Mesenchymal stem cell (in vitro differentiated cells and primary cell): ENCODE data around the gene RGL3.

Source experiments
- DNase-seq: peaks from one replicate; pipeline ENCODE4 v3.0.0-alpha.2; 2013
- H2AFZ ChIP-seq: one replicate; pipeline ENCODE4 v1.6.1; 2013; ENCODE audit warnings: low read depth, mild to moderate bottlenecking, control low read depth, inconsistent platforms, low read length, moderate library complexity
- H2AK5ac ChIP-seq: 2 replicates; pipeline ENCODE4 v1.6.1; 2013; ENCODE audit warnings: low read length, moderate library complexity, mild to moderate bottlenecking, inconsistent platforms; ENCODE audit not compliant: severe bottlenecking
- H2BK120ac ChIP-seq: one replicate; pipeline ENCODE4 v1.6.1; 2013; ENCODE audit warnings: low read depth, mild to moderate bottlenecking, inconsistent platforms, low read length, moderate library complexity
- H2BK12ac ChIP-seq, 2 experiments: one replicate each; pipeline ENCODE4 v1.6.1; 2013; ENCODE audit warnings: inconsistent platforms in 2 of 2, low read length in 2 of 2, mild to moderate bottlenecking in 2 of 2, moderate library complexity in 2 of 2, control low read depth in 1 of 2
- H2BK15ac ChIP-seq: one replicate; pipeline ENCODE4 v1.6.1; 2013; ENCODE audit warnings: mild to moderate bottlenecking, low read depth, inconsistent platforms; ENCODE audit not compliant: poor library complexity, severe bottlenecking
- H2BK5ac ChIP-seq: 2 replicates; pipeline ENCODE4 v1.6.1; 2013; ENCODE audit warnings: low read depth, mild to moderate bottlenecking, low read length, control low read depth, inconsistent platforms; ENCODE audit not compliant: poor library complexity, severe bottlenecking
- H3K14ac ChIP-seq, 2 experiments: one replicate each; pipeline ENCODE4 v1.6.1; 2013; ENCODE audit warnings: inconsistent platforms in 2 of 2, low read length in 2 of 2, control low read depth in 1 of 2, mild to moderate bottlenecking in 1 of 2, moderate library complexity in 1 of 2
- H3K18ac ChIP-seq, 2 experiments: one replicate each; pipeline ENCODE4 v1.6.1; 2013; ENCODE audit warnings: inconsistent platforms in 2 of 2, low read length in 2 of 2, control low read depth in 1 of 2, low read depth in 1 of 2, mild to moderate bottlenecking in 1 of 2
- H3K23ac ChIP-seq, 2 experiments: one replicate each; pipeline ENCODE4 v1.6.1; 2013; ENCODE audit warnings: inconsistent platforms in 2 of 2, low read length in 2 of 2, mild to moderate bottlenecking in 2 of 2, moderate library complexity in 2 of 2, control low read depth in 1 of 2
- H3K27ac ChIP-seq: 2 replicates; pipeline ENCODE4 v1.5.1; 2013; ENCODE audit warnings: mild to moderate bottlenecking, moderate library complexity, low read length, control low read depth, inconsistent platforms; ENCODE audit not compliant: poor library complexity, severe bottlenecking
- H3K27me3 ChIP-seq, 2 experiments: 2 replicates each; pipeline versions ENCODE4 v1.6.1 to v1.7.0; 2013; ENCODE audit warnings: low read length in 2 of 2, mild to moderate bottlenecking in 2 of 2, moderate library complexity in 2 of 2, control low read depth in 1 of 2, inconsistent platforms in 1 of 2; ENCODE audit not compliant: control insufficient read depth in 1 of 2, insufficient read depth in 1 of 2
- H3K36me3 ChIP-seq, 2 experiments: 2 replicates each; pipeline versions ENCODE4 v1.6.1 to v1.7.0; 2013; ENCODE audit warnings: low read length in 2 of 2, control low read depth in 1 of 2, inconsistent platforms in 1 of 2, low read depth in 1 of 2, mild to moderate bottlenecking in 1 of 2; ENCODE audit not compliant: insufficient read depth in 2 of 2, control insufficient read depth in 1 of 2
- H3K4ac ChIP-seq, 2 experiments: one replicate each; pipeline ENCODE4 v1.6.1; 2013; ENCODE audit warnings: inconsistent platforms in 2 of 2, low read length in 2 of 2, mild to moderate bottlenecking in 2 of 2, moderate library complexity in 2 of 2, control low read depth in 1 of 2, low read depth in 1 of 2
- H3K4me1 ChIP-seq: 2 replicates; pipeline ENCODE4 v1.6.1; 2013; ENCODE audit warnings: low read depth, low read length, control low read depth; ENCODE audit not compliant: control insufficient read depth, insufficient read depth
- H3K4me2 ChIP-seq: 2 replicates; pipeline ENCODE4 v1.6.1; 2013; ENCODE audit warnings: low read length, mild to moderate bottlenecking, inconsistent platforms; ENCODE audit not compliant: poor library complexity, severe bottlenecking
- H3K4me3 ChIP-seq, 2 experiments: 2 replicates each; pipeline versions ENCODE4 v1.5.1 to v1.7.0; 2013; ENCODE audit warnings: low read length in 2 of 2, mild to moderate bottlenecking in 2 of 2, control low read depth in 1 of 2, low read depth in 1 of 2; ENCODE audit not compliant: insufficient read depth in 1 of 2
- H3K79me1 ChIP-seq: replicated peaks from 2 replicates; pipeline ENCODE4 v1.6.1; 2013; ENCODE audit warnings: mild to moderate bottlenecking, control low read depth, low read length, inconsistent platforms; ENCODE audit not compliant: poor library complexity, severe bottlenecking
- H3K9ac ChIP-seq: 2 replicates; pipeline ENCODE4 v1.7.0; 2013; ENCODE audit warnings: mild to moderate bottlenecking, low read length, moderate library complexity
- H3K9me3 ChIP-seq: 2 replicates; pipeline ENCODE4 v1.7.0; 2013; ENCODE audit warnings: mild to moderate bottlenecking, low read length; ENCODE audit not compliant: control insufficient read depth
- H4K8ac ChIP-seq: one replicate; pipeline ENCODE4 v1.6.1; 2013; ENCODE audit warnings: inconsistent platforms, mild to moderate bottlenecking, low read length, moderate library complexity
- H4K91ac ChIP-seq: one replicate; pipeline ENCODE4 v1.6.1; 2013; ENCODE audit warnings: mild to moderate bottlenecking, low read length, inconsistent platforms
- WGBS: methylation state at CpG from one replicate; pipeline ENCODE4 v1.1.7; 2013; ENCODE audit warnings: mixed read lengths; 5-methylcytosine and 5-hydroxymethylcytosine counted together

Gene RGL3

GRCh38 chr19:11361771-11362731, 57.1 kb downstream of the RGL3 start:
- Histone ChIP-seq H3K4me2 (no peak overlapping the region), H4K91ac (peak overlapping the region; percentile 1), H3K27me3 (peaks cover 0 to 24% of the 10 kb centered on the region in 2 experiments), H2BK5ac (no peak overlapping the region), H3K4ac (no peak overlapping the region), H2BK120ac (no peak overlapping the region), H2BK12ac (no peak overlapping the region), H3K27ac (no peak overlapping the region), H3K4me3 (no peak overlapping the region), H3K23ac (no peak overlapping the region), H3K9me3 (no peaks in the 10 kb centered on the region), H3K18ac (no peak overlapping the region), H3K36me3 (peaks cover 56 to 69% of the 10 kb centered on the region in 2 experiments), H4K8ac (peak overlapping the region; percentile 33), H2AFZ (no peak overlapping the region), H3K9ac (no peak overlapping the region), H3K4me1 (peaks cover 9% of the 10 kb centered on the region), H2AK5ac (no peak overlapping the region), H3K79me1 (no peaks in the 10 kb centered on the region), H3K14ac (no peak overlapping the region), H2BK15ac (no peak overlapping the region)
- 37% methylated on average over 33 of the region's 35 CpGs for WGBS
- no peak for DNase-seq

GRCh38 chr19:11361037-11361770, 57.9 kb downstream of the RGL3 start:
- H3K18ac ChIP-seq = no peak overlapping the region
- no peak overlapping the region for H3K9ac ChIP-seq
- H3K4ac ChIP-seq = no peak overlapping the region
- no peak overlapping the region for H2BK12ac ChIP-seq
- no peak overlapping the region for H2BK5ac ChIP-seq
- H4K8ac ChIP-seq = no peak overlapping the region
- no peak overlapping the region for H4K91ac ChIP-seq
- H3K4me3 ChIP-seq = peak overlapping the region in 1 of 2 experiments; percentile 36
- H3K27ac ChIP-seq = no peak overlapping the region
- peaks cover 56 to 69% of the 10 kb centered on the region in 2 experiments for H3K36me3 ChIP-seq
- peaks cover 6% of the 10 kb centered on the region for H3K79me1 ChIP-seq
- no peak overlapping the region for H3K23ac ChIP-seq
- H3K14ac ChIP-seq = no peak overlapping the region
- H2BK120ac ChIP-seq = no peak overlapping the region
- H2AFZ ChIP-seq = no peak overlapping the region
- H3K4me2 ChIP-seq = no peak overlapping the region
- no peaks in the 10 kb centered on the region for H3K9me3 ChIP-seq
- no peak overlapping the region for H2BK15ac ChIP-seq
- peaks cover 14% of the 10 kb centered on the region for H3K4me1 ChIP-seq
- peaks cover 0 to 24% of the 10 kb centered on the region in 2 experiments for H3K27me3 ChIP-seq
- H2AK5ac ChIP-seq = no peak overlapping the region
- no peak for DNase-seq
- 27% methylated on average over 43 of the region's 43 CpGs for WGBS

DNA sequence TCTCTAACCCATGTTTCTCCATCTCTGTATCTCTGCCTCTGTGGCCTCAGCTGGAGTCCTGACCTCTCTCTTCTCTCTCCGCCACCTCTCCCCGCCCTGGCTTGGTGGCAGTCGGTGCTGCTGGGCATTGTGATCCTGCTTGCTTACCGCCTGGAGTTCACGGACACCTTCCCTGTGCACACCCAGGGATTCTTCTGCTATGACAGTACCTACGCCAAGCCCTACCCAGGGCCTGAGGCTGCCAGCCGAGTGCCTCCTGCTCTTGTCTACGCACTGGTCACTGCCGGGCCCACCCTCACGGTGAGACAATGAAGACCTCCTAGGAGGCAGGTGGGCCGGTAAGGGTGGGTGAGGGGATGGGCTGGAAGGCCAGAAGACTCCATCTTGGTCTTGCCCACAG, 59.7 kb downstream of the RGL3 start:
- WGBS = 92% methylated on average over 11 of the region's 11 CpGs
- no peak for DNase-seq
- Histone ChIP-seq H2BK120ac (no peak overlapping the region), H3K4me2 (no peak overlapping the region), H3K79me1 (peaks cover 6% of the 10 kb centered on the region), H3K27ac (no peak overlapping the region), H3K23ac (no peak overlapping the region), H2BK15ac (no peak overlapping the region), H3K4ac (no peak overlapping the region), H3K14ac (no peak overlapping the region), H4K91ac (no peak overlapping the region), H2BK12ac (no peak overlapping the region), H4K8ac (no peak overlapping the region), H2AFZ (no peak overlapping the region), H3K4me1 (peaks cover 21% of the 10 kb centered on the region), H3K18ac (no peak overlapping the region), H2BK5ac (no peak overlapping the region), H3K36me3 (peaks cover 40 to 56% of the 10 kb centered on the region in 2 experiments), H3K9me3 (no peaks in the 10 kb centered on the region), H3K27me3 (peaks cover 0 to 29% of the 10 kb centered on the region in 2 experiments), H3K4me3 (no peak overlapping the region), H3K9ac (no peak overlapping the region), H2AK5ac (no peak overlapping the region)
